Measurements from ENCODE around the gene ARHGEF4. TPM values are rescaled to one million over a fixed set of nuclear protein-coding genes. Genes with fewer than 3 reads are reported as not detected.

Gene ARHGEF4
- total and polyA plus RNA-seq, 2 donors, result 2.9 to 6.5 TPM

DNA sequence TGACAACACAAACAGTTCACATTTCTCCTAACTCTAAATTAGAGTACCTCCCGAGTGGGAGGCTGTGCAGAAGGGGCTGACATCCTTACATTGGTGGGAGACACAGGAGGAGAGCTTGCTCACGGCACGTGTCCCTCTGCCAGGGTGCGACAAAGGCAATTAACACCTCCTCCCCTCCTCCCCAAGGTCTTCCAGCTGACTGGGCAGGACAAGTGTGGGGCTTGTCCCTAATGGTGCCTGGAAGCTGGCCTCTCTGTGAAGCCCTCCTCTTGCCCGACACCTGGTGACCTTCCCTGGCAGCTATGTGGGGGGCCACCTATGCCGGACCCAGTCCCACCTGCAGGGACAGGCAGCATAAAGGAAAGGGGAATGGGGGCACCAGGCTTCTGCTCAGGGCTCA lies 199.6 kb downstream of the ARHGEF4 start:
- H3K27me3 ChIP-seq (ENCODE audit: control insufficient read depth in 2 of 2, insufficient read depth in 1 of 2, low read length in 1 of 2), result peaks cover 23 to 89% of the 10 kb centered on the region in 2 donors
- peaks cover 0 to 9% of the 10 kb centered on the region in 2 donors for H3K9me3 ChIP-seq (ENCODE audit: control insufficient read depth in 2 of 2, insufficient read depth in 1 of 2, low read length in 1 of 2)
- peaks cover 11 to 29% of the 10 kb centered on the region in 2 donors for H3K4me1 ChIP-seq (ENCODE audit: control insufficient read depth in 2 of 2, insufficient read depth in 2 of 2, low read length in 2 of 2)
- no peak for DNase-seq (ENCODE audit: low read depth in 6 of 9, low spot score in 9 of 9)
- no peaks in the 10 kb centered on the region for H3K36me3 ChIP-seq (ENCODE audit: control insufficient read depth in 2 of 2, insufficient read depth in 2 of 2, low read length in 1 of 2)
- no peak overlapping the region for H3K27ac ChIP-seq (ENCODE audit: low read depth in 1 of 2, low read length in 1 of 2)
- H3K4me3 ChIP-seq (ENCODE audit: low read length in 2 of 2), result no peak overlapping the region
- 74% methylated on average over 6 of the region's 6 CpGs for WGBS

DNA sequence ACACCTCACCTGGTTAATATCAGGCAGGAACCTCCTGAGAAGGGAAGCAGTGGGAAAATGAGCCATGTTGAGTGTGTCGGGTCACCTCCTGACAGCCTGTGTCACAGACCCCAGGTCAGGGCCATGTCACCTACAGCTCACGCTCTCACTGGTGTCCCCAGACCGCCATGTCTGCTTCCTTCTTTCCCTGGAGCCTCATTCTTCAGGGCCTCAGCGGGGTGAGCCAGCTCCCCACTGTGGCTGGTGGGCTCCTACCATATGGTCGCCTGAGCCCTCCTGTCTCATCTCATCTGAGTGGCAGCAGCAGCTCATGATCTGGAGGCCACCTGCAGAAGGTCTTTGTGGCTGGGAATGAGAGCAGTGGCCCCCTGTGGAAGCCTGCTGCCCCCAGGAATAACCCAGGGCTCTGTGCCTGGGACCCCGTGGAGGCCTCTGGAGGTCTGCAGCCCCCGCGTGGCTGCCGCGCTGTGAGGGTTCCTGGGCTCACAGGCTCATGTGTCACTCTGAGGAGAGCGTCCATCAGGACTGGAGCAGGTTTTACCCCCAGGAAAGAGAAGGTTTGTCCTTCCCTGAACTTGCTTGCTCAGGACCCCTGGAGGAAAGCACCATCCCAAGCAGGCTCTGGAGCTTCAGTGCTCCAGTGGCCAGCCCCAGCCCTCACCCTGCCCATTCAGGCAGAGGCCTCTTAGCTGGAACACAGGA lies 200.1 kb downstream of the ARHGEF4 start:
- no peak for DNase-seq (ENCODE audit: low read depth in 6 of 9, low spot score in 9 of 9)
- Histone ChIP-seq H3K4me1 (ENCODE audit: control insufficient read depth in 2 of 2, insufficient read depth in 2 of 2, low read length in 2 of 2) (peaks cover 17 to 34% of the 10 kb centered on the region in 2 donors), H3K36me3 (ENCODE audit: control insufficient read depth in 2 of 2, insufficient read depth in 2 of 2, low read length in 1 of 2) (no peaks in the 10 kb centered on the region), H3K9me3 (ENCODE audit: control insufficient read depth in 2 of 2, insufficient read depth in 1 of 2, low read length in 1 of 2) (peaks cover 0 to 9% of the 10 kb centered on the region in 2 donors), H3K27me3 (ENCODE audit: control insufficient read depth in 2 of 2, insufficient read depth in 1 of 2, low read length in 1 of 2) (peaks cover 23 to 87% of the 10 kb centered on the region in 2 donors), H3K27ac (ENCODE audit: low read depth in 1 of 2, low read length in 1 of 2) (no peak overlapping the region), H3K4me3 (ENCODE audit: low read length in 2 of 2) (no peak overlapping the region)
- 90% methylated on average over 11 of the region's 11 CpGs for WGBS

DNA sequence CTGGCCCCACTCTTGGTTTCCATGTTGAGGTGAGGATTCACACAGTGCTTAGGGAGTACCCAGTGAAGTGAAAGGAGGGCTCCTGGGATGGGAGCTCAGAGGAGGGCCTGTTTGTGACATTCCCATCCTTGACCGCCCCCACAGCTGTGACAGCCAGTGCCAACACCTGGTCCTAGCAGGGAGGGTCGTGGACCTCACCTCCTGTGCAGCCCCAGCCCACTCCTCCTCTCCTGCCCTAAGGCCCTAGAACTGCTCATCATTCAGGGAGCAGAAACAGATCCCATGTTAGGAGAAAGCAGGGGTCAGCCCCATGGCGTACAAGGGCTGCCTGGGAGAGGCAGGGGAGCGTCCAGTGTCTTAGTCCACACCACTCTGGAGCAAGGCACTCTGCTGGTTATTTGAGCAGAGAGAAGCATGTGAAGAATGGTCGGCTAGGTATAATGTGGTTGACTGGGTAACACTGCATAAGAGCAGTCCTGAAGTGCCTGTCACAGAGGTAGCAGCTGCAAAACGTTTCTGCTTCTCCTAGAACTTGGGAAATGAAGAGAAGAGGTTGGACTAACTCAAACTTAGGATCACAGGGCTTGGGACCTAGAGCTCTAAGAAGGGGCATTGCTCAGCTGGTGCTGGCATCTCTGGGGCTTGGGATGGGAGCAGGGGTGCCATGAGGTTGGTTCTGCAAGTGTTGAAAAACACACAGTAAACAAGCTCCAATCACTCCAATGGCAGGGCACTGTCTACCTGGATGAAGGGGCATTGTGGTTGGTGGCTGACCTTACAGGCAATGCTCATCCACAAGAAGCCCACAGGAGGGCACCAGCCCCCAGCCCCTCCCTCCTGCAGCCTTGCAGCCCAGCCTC lies 200.9 kb downstream of the ARHGEF4 start:
- Histone ChIP-seq H3K27me3 (ENCODE audit: control insufficient read depth in 2 of 2, insufficient read depth in 1 of 2, low read length in 1 of 2) (peaks cover 23 to 80% of the 10 kb centered on the region in 2 donors), H3K4me3 (ENCODE audit: low read length in 2 of 2) (no peak overlapping the region), H3K27ac (ENCODE audit: low read depth in 1 of 2, low read length in 1 of 2) (no peak overlapping the region), H3K4me1 (ENCODE audit: control insufficient read depth in 2 of 2, insufficient read depth in 2 of 2, low read length in 2 of 2) (peaks cover 24 to 42% of the 10 kb centered on the region in 2 donors), H3K36me3 (ENCODE audit: control insufficient read depth in 2 of 2, insufficient read depth in 2 of 2, low read length in 1 of 2) (no peaks in the 10 kb centered on the region), H3K9me3 (ENCODE audit: control insufficient read depth in 2 of 2, insufficient read depth in 1 of 2, low read length in 1 of 2) (peaks cover 0 to 9% of the 10 kb centered on the region in 2 donors)
- DNase-seq (ENCODE audit: low read depth in 6 of 9, low spot score in 9 of 9), result no peak
- 80% methylated on average over 6 of the region's 6 CpGs for WGBS

DNA sequence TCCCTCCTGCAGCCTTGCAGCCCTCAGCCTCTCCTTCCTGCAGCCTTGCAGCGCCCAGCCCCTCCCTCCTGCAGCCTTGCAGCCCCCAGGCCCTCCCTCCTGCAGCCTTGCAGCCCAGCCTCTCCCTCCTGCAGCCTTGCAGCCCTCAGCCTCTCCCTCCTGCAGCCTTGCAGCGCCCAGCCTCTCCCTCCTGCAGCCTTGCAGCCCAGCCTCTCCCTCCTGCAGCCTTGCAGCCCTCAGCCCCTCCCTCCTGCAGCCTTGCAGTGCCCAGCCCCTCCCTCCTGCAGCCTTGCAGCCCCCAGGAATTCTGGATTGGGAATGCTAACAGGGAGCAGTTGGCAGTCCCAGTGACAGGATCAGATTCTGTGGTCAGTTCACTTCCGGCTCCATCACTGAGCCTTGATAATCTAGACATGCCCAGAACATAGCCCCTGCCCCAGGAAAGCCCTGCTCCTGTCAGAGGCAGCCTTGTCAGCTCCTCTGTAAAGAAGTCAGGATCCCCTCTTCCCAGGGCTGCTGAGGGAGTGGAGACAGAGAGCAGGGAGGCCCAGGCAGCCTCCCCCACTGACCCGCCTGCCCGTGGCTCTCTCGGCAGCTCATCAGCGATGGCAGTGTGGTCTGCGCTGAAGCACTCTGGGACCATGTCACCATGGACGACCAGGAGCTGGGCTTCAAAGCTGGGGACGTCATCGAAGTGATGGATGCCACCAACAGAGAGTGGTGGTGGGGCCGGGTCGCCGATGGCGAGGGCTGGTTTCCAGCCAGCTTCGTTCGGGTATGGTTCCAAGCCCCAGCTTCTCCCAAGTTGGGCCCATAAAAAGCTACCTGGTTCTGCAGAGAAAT lies 201.8 kb downstream of the ARHGEF4 start:
- Histone ChIP-seq H3K36me3 (ENCODE audit: control insufficient read depth in 2 of 2, insufficient read depth in 2 of 2, low read length in 1 of 2) (no peaks in the 10 kb centered on the region), H3K27ac (ENCODE audit: low read depth in 1 of 2, low read length in 1 of 2) (no peak overlapping the region), H3K4me1 (ENCODE audit: control insufficient read depth in 2 of 2, insufficient read depth in 2 of 2, low read length in 2 of 2) (peaks cover 25 to 47% of the 10 kb centered on the region in 2 donors), H3K9me3 (ENCODE audit: control insufficient read depth in 2 of 2, insufficient read depth in 1 of 2, low read length in 1 of 2) (peaks cover 0 to 9% of the 10 kb centered on the region in 2 donors), H3K27me3 (ENCODE audit: control insufficient read depth in 2 of 2, insufficient read depth in 1 of 2, low read length in 1 of 2) (peaks cover 23 to 73% of the 10 kb centered on the region in 2 donors), H3K4me3 (ENCODE audit: low read length in 2 of 2) (no peak overlapping the region)
- 96% methylated on average over 17 of the region's 17 CpGs for WGBS
- DNase-seq (ENCODE audit: low read depth in 6 of 9, low spot score in 9 of 9), result no peak

DNA sequence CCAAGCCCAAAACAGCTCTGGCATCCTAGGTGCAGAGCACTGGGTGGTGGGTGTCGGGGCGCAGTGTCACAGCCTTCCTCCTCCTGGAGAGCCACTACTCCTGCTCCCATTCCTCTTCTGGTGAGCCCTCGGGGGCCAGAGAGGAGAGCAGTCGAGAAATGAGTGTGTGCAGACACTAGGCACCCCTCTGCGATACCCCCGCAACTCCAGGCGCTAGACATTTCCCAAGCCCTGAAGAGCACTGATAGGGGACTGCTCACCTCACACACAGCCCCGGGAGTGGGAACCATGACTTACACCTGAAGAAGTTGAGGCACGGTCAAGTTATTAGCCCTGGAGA lies 202.4 kb downstream of the ARHGEF4 start:
- Histone ChIP-seq H3K4me3 (ENCODE audit: low read length in 2 of 2) (no peak overlapping the region), H3K36me3 (ENCODE audit: control insufficient read depth in 2 of 2, insufficient read depth in 2 of 2, low read length in 1 of 2) (no peaks in the 10 kb centered on the region)
- no peak for DNase-seq (ENCODE audit: low read depth in 6 of 9, low spot score in 9 of 9)

DNA sequence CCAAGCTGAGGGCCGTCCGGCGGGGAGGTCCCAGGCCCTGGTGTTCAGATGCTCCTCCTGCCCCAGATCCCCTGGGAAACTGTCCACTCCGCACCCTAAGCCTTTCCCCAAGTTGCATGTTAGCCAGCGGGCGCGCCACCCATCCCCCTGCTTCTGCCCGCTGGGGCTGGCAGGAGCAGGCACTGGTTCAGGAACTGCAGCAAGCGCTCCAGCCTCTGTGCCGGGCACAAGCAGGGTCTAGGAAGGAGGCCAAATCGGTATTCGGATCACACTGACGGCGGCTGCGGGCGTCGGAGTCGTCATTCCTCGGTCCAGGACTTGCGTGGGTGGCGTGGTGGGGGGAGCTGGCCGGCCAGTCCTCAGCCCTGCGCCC lies 202.8 kb downstream of the ARHGEF4 start:
- Histone ChIP-seq H3K36me3 (ENCODE audit: control insufficient read depth in 2 of 2, insufficient read depth in 2 of 2, low read length in 1 of 2) (no peaks in the 10 kb centered on the region), H3K27ac (ENCODE audit: low read depth in 1 of 2, low read length in 1 of 2) (no peak overlapping the region), H3K27me3 (ENCODE audit: control insufficient read depth in 2 of 2, insufficient read depth in 1 of 2, low read length in 1 of 2) (peaks cover 16 to 62% of the 10 kb centered on the region in 2 donors), H3K4me3 (ENCODE audit: low read length in 2 of 2) (peak overlapping the region in 1 of 2 donors; percentile 6), H3K4me1 (ENCODE audit: control insufficient read depth in 2 of 2, insufficient read depth in 2 of 2, low read length in 2 of 2) (peaks cover 25 to 40% of the 10 kb centered on the region in 2 donors), H3K9me3 (ENCODE audit: control insufficient read depth in 2 of 2, insufficient read depth in 1 of 2, low read length in 1 of 2) (peaks cover 0 to 9% of the 10 kb centered on the region in 2 donors)
- peak in 1 of 9 donors; percentile 11 for DNase-seq (ENCODE audit: low read depth in 6 of 9, low spot score in 9 of 9)
- 77% methylated on average over 23 of the region's 23 CpGs for WGBS

More for the DNA sequence above, 202.4 kb downstream of the ARHGEF4 start:
- WGBS, result 96% methylated on average over 9 of the region's 9 CpGs
- peaks cover 20 to 67% of the 10 kb centered on the region in 2 donors for H3K27me3 ChIP-seq (ENCODE audit: control insufficient read depth in 2 of 2, insufficient read depth in 1 of 2, low read length in 1 of 2)
- peaks cover 0 to 9% of the 10 kb centered on the region in 2 donors for H3K9me3 ChIP-seq (ENCODE audit: control insufficient read depth in 2 of 2, insufficient read depth in 1 of 2, low read length in 1 of 2)
- no peak overlapping the region for H3K27ac ChIP-seq (ENCODE audit: low read depth in 1 of 2, low read length in 1 of 2)
- H3K4me1 ChIP-seq (ENCODE audit: control insufficient read depth in 2 of 2, insufficient read depth in 2 of 2, low read length in 2 of 2), result peaks cover 25 to 44% of the 10 kb centered on the region in 2 donors

DNA sequence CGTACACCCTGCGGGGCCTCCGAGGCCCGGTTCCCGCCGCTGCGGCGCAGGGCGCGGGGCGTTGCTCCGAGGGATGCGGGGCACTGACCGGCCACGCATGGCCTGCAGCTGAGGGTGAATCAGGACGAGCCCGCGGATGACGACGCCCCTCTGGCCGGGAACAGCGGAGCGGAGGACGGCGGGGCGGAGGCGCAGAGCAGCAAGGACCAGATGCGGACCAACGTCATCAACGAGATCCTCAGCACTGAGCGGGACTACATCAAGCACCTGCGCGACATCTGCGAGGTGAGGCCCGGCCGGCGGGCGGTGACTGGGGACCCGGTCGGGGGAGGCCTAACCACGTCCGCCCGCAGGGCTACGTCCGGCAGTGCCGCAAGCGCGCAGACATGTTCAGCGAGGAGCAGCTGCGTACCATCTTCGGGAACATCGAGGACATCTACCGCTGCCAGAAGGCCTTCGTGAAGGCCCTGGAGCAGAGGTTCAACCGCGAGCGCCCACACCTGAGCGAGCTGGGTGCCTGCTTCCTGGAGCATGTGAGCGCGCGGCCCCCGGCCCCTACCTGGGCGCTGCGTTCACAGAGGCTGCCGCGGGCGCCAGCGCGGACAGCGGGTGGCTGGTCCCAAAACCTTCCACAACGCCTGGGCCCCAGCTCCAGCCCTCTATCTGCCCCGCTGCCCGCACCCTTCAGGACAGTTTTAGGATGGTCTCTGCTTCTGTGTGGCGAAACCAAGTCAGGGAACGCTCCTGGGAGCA lies 203.4 kb downstream of the ARHGEF4 start:
- H3K4me1 ChIP-seq (ENCODE audit: control insufficient read depth in 2 of 2, insufficient read depth in 2 of 2, low read length in 2 of 2), result peaks cover 25 to 39% of the 10 kb centered on the region in 2 donors
- H3K27me3 ChIP-seq (ENCODE audit: control insufficient read depth in 2 of 2, insufficient read depth in 1 of 2, low read length in 1 of 2), result peaks cover 10 to 59% of the 10 kb centered on the region in 2 donors
- H3K9me3 ChIP-seq (ENCODE audit: control insufficient read depth in 2 of 2, insufficient read depth in 1 of 2, low read length in 1 of 2), result peaks cover 0 to 9% of the 10 kb centered on the region in 2 donors
- WGBS, result 39% methylated on average over 75 of the region's 75 CpGs
- H3K4me3 ChIP-seq (ENCODE audit: low read length in 2 of 2), result peak overlapping the region; percentile 6 to 38
- peak overlapping the region in 1 of 2 donors; percentile 83 for H3K27ac ChIP-seq (ENCODE audit: low read depth in 1 of 2, low read length in 1 of 2)
- DNase-seq (ENCODE audit: low read depth in 6 of 9, low spot score in 9 of 9), result peak in 4 of 9 donors; percentile 43 to 71 (median 50)
- H3K36me3 ChIP-seq (ENCODE audit: control insufficient read depth in 2 of 2, insufficient read depth in 2 of 2, low read length in 1 of 2), result no peaks in the 10 kb centered on the region

DNA sequence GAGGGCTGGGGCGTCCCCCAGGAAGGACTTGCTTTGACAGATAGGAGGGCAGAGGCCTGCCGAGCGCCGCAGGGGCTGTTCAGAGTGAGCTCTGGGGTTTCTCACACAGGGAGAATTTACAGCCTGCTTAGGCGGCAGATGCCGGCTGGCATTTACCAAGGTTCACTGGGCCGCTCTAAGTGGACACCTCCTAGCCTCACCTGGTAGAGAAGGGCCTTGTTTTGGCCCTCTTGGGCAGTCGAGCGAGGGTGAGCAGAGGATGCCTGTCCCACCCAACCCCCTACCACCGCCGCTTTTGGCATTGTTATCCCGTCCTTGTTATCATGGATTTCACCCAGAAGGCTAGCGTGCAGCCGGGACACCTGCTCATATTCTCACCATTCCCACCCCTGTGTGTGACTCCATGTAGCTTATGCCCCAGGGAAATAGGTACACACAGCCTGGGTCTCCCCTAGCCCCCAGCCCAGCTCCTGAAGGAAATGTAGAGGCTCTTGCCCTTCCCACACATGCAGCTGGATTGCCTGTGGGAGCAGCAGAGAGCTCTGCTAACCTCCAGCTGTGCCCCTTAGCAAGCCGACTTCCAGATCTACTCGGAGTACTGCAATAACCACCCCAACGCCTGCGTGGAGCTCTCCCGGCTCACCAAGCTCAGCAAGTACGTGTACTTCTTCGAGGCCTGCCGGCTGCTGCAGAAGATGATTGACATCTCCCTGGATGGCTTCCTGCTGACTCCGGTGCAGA lies 204.1 kb downstream of the ARHGEF4 start:
- peaks cover 25 to 39% of the 10 kb centered on the region in 2 donors for H3K4me1 ChIP-seq (ENCODE audit: control insufficient read depth in 2 of 2, insufficient read depth in 2 of 2, low read length in 2 of 2)
- H3K27ac ChIP-seq (ENCODE audit: low read depth in 1 of 2, low read length in 1 of 2), result peak overlapping the region in 1 of 2 donors; percentile 83
- peaks cover 3 to 52% of the 10 kb centered on the region in 2 donors for H3K27me3 ChIP-seq (ENCODE audit: control insufficient read depth in 2 of 2, insufficient read depth in 1 of 2, low read length in 1 of 2)
- WGBS, result 71% methylated on average over 23 of the region's 23 CpGs
- peaks cover 0 to 9% of the 10 kb centered on the region in 2 donors for H3K9me3 ChIP-seq (ENCODE audit: control insufficient read depth in 2 of 2, insufficient read depth in 1 of 2, low read length in 1 of 2)
- DNase-seq (ENCODE audit: low read depth in 6 of 9, low spot score in 9 of 9), result peak in 4 of 9 donors; percentile 36 to 71 (median 55)
- no peaks in the 10 kb centered on the region for H3K36me3 ChIP-seq (ENCODE audit: control insufficient read depth in 2 of 2, insufficient read depth in 2 of 2, low read length in 1 of 2)
- peak overlapping the region in 1 of 2 donors; percentile 38 for H3K4me3 ChIP-seq (ENCODE audit: low read length in 2 of 2)

Measured in thymus (tissue), 11 donors.